Endothelial cell of umbilical vein (primary cell): ENCODE measurements around the gene CEP55. TPM values are rescaled to one million over a fixed set of nuclear protein-coding genes. Genes with fewer than 3 reads are reported as not detected.

Experiments used
- BruUV-seq: library from RNA; stranded (reverse); fragments of 400-500 nt; replicated peaks from 2 replicates; lab custom pipeline; 2021; lab: Mats Ljungman, UMichigan
- CTCF ChIA-PET: fragments of 300-600, 350-600 bp; sonication (Branson Sonifier 250); formaldehyde crosslinking; loops from one replicate; lab custom pipeline; 2021; ENCODE audit warnings: antibody characterized with exemption, inconsistent platforms; lab: Charles Lee
- POLR2A ChIA-PET: fragments of 300-600, 350-600 bp; sonication (Branson Sonifier 250); formaldehyde crosslinking; loops from one replicate; lab custom pipeline; 2021; ENCODE audit warnings: antibody characterized with exemption, inconsistent platforms; lab: Charles Lee
- DNase-seq: peaks from one replicate; pipeline ENCODE4 v3.0.0-alpha.2; 2011; ENCODE audit warnings: low read depth, low spot score
- FAIRE-seq: peaks from 2 replicates; lab custom pipeline; 2011; peaks lifted over from hg19 to GRCh38; lab: Jason Lieb, UNC
- H2AFZ ChIP-seq: 2 replicates; pipeline ENCODE4 v1.6.0; 2012; ENCODE audit warnings: low read depth, low read length, control low read depth, inconsistent platforms
- H3K27ac ChIP-seq: 2 replicates; pipeline ENCODE4 v1.5.1; 2011; ENCODE audit warnings: low read depth, mild to moderate bottlenecking, control low read depth, low read length, moderate library complexity; ENCODE audit not compliant: insufficient read depth
- H3K27me3 ChIP-seq, 2 experiments: 2 replicates each; pipeline versions ENCODE4 v1.6.0 to v1.6.1; 2011; ENCODE audit warnings: low read length in 2 of 2, mixed read lengths in 1 of 2; ENCODE audit not compliant: control insufficient read depth in 2 of 2, insufficient read depth in 2 of 2
- H3K36me3 ChIP-seq, 2 experiments: 2 replicates in 1 of 2; 3 replicates in 1 of 2; pipeline ENCODE4 v1.5.1; 2011; ENCODE audit warnings: low read length in 2 of 2, mild to moderate bottlenecking in 1 of 2, moderate library complexity in 1 of 2; ENCODE audit not compliant: control insufficient read depth in 2 of 2, insufficient read depth in 2 of 2; ENCODE audit errors: extremely low read depth in 1 of 2
- H3K4me1 ChIP-seq: 3 replicates; pipeline ENCODE4 v1.5.1; 2011; ENCODE audit warnings: mild to moderate bottlenecking, low read length; ENCODE audit not compliant: control insufficient read depth, insufficient read depth; ENCODE audit errors: extremely low read depth
- H3K4me2 ChIP-seq: 2 replicates; pipeline ENCODE4 v1.6.1; 2011; ENCODE audit warnings: low read length, control low read depth, mixed read lengths; ENCODE audit not compliant: insufficient read depth
- H3K4me3 ChIP-seq, 3 experiments: fragments of 200-600 bp in 1 of 3; sonication (generic), shearing (Covaris generic) in 1 of 3; replicated peaks in 1 of 3; 2 replicates each; pipeline ENCODE4 v1.5.1; 2011 to 2016; ENCODE audit warnings: control low read depth in 3 of 3, low read length in 3 of 3, mild to moderate bottlenecking in 2 of 3, inconsistent platforms in 1 of 3, low read depth in 1 of 3, moderate library complexity in 1 of 3; ENCODE audit not compliant: insufficient read depth in 1 of 3
- H3K79me2 ChIP-seq: 2 replicates; pipeline ENCODE4 v1.6.0; 2012; ENCODE audit warnings: low read length, inconsistent platforms; ENCODE audit not compliant: control insufficient read depth, insufficient read depth
- H3K9ac ChIP-seq: replicated peaks from 2 replicates; pipeline ENCODE3; 2011; ENCODE audit warnings: low read length, control low read depth; ENCODE audit not compliant: insufficient read depth; ENCODE audit errors: extremely low read depth
- H3K9me1 ChIP-seq: replicated peaks from 3 replicates; pipeline ENCODE4 v1.6.0; 2011; ENCODE audit warnings: mild to moderate bottlenecking, low read length; ENCODE audit not compliant: control insufficient read depth, insufficient read depth; ENCODE audit errors: extremely low read depth
- H3K9me3 ChIP-seq: replicated peaks from 2 replicates; pipeline ENCODE4 v1.5.1; 2012; ENCODE audit warnings: low read length, inconsistent platforms; ENCODE audit not compliant: control insufficient read depth, insufficient read depth
- H4K20me1 ChIP-seq: replicated peaks from 2 replicates; pipeline ENCODE3; 2011; ENCODE audit warnings: mild to moderate bottlenecking, low read length; ENCODE audit not compliant: control insufficient read depth, insufficient read depth; ENCODE audit errors: extremely low read depth
- EZH2 ChIP-seq: IDR thresholded peaks from 2 replicates; pipeline ENCODE4 v1.6.1; 2012; ENCODE audit warnings: borderline replicate concordance, low read depth, mild to moderate bottlenecking, moderate library complexity, low read length, inconsistent platforms; ENCODE audit not compliant: severe bottlenecking
- FOS ChIP-seq: IDR thresholded peaks from 2 replicates; pipeline ENCODE4 v1.6.1; 2011; ENCODE audit warnings: mild to moderate bottlenecking, low read length, moderate library complexity, borderline replicate concordance; ENCODE audit not compliant: insufficient read depth
- GATA2 ChIP-seq: IDR thresholded peaks from 2 replicates; pipeline ENCODE4 v1.7.0; 2011; ENCODE audit warnings: low read depth, mild to moderate bottlenecking, moderate library complexity, mixed read lengths, low read length; ENCODE audit not compliant: insufficient read length, insufficient read depth
- JUN ChIP-seq: IDR thresholded peaks from 2 replicates; pipeline ENCODE4 v1.6.1; 2011; ENCODE audit warnings: borderline replicate concordance, low read depth; ENCODE audit not compliant: insufficient read length, insufficient read depth
- MYC ChIP-seq: IDR thresholded peaks from one replicate; pipeline ENCODE4 v1.6.1; 2011; ENCODE audit warnings: mild to moderate bottlenecking, low read depth, low read length
- POLR2A ChIP-seq: IDR thresholded peaks from 2 replicates; pipeline ENCODE4 v1.6.1; 2012; ENCODE audit warnings: low read depth, mild to moderate bottlenecking, control low read depth, low read length
- POLR2AphosphoS5 ChIP-seq: IDR thresholded peaks from 2 replicates; pipeline ENCODE4 v1.6.1; 2012; ENCODE audit warnings: low read depth, mild to moderate bottlenecking, control low read depth, low read length, moderate library complexity; ENCODE audit not compliant: insufficient read depth
- dilution Hi-C: fragments of 300-500 bp; cut with MboI; formaldehyde crosslinking; loops from one replicate; pipeline ENCODE4 v1.15.0; 2019; ENCODE audit warnings: low sequenced_read_pairs; ENCODE audit not compliant: extremely low pct_ligation_motif_present
- intact Hi-C: fragments of 100-400 bp; cut with micrococcal nuclease; formaldehyde crosslinking; loops from one replicate; pipeline ENCODE4 v1.10.0; 2022
- polyA plus RNA-seq, 4 experiments: library from polyadenylated mRNA; depleted of rRNA in 3 of 4; stranded (reverse) in 3 of 4; unstranded in 1 of 4; fragments of >200 nt; gene quantifications; 2 replicates each; pipeline versions ENCODE4 v1.2.1 to v1.2.3, GENCODE V29; 2011 to 2012; ENCODE audit warnings: missing spikeins in 1 of 4
- total RNA-seq: library from RNA; stranded (reverse); gene quantifications from 2 replicates; pipeline ENCODE4 v1.2.3, GENCODE V29; 2021
- TF ChIP-seq, protein P1 (sequence below): IDR thresholded peaks from 2 replicates; pipeline ENCODE4 v1.6.1; 2011; ENCODE audit not compliant: insufficient read depth, insufficient read length
- TF ChIP-seq, protein P2 (sequence below), 2 donors: IDR thresholded peaks; 1 replicate in 1 of 2; 2 replicates in 1 of 2; pipeline ENCODE4 v1.5.1; 2011; ENCODE audit warnings: low read length in 2 of 2, mild to moderate bottlenecking in 2 of 2, moderate library complexity in 2 of 2, control low read depth in 1 of 2, inconsistent platforms in 1 of 2, low read depth in 1 of 2; ENCODE audit not compliant: insufficient read depth in 1 of 2; ENCODE audit errors: extremely low read depth in 1 of 2

The CEP55 gene
- total and polyA plus RNA-seq, 2 donors (not counting 3 experiments of a cell fraction or from before 2014, with no cell fraction given): 17.4 to 63.0 TPM

DNA sequence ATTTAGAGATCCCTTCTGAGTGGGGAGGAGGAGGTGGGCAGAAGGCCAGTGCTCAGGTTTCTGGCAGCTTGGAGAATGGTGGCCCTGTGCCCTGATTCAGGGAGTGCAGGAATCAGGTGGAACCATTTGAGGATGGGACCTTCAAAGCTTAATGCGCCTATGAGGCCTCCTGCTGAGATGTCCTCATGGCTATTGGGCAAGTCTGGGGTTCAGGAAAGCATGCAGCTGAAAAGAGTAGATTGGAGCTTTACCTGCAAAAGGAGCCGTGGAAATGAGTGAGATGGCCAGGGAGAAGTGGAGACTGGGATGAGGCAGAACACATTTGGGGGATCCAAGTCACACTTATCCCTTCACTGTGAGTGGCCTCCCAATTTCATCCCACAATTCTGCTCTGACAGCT, 76.2 kb downstream of the CEP55 start:
- Histone ChIP-seq H3K4me1 (peaks cover 3% of the 10 kb centered on the region), H3K79me2 (no peaks in the 10 kb centered on the region), H2AFZ (no peak overlapping the region), H3K9me3 (no peaks in the 10 kb centered on the region), H3K36me3 (no peaks in the 10 kb centered on the region), H3K27ac (no peak overlapping the region), H3K4me3 (no peak overlapping the region), H3K9me1 (no peaks in the 10 kb centered on the region), H3K9ac (no peak overlapping the region), H3K27me3 (peaks cover 36% of the 10 kb centered on the region in 2 experiments), H4K20me1 (no peaks in the 10 kb centered on the region), H3K4me2 (no peak overlapping the region)
- BruUV-seq: no TSS peak
- no peak for FAIRE-seq
- ChIA-PET CTCF (interaction anchor here (1.3 kb wide), 1 partner anchor 9 kb away, joined by 3 read pairs; no protein-coding TSS in a partner anchor), POLR2A (no interaction called here)
- no peak for DNase-seq
- no peak for TF ChIP-seq POLR2A
- no peak for TF ChIP-seq JUN
- no peak for TF ChIP-seq EZH2
- TF ChIP-seq, protein P1, sequence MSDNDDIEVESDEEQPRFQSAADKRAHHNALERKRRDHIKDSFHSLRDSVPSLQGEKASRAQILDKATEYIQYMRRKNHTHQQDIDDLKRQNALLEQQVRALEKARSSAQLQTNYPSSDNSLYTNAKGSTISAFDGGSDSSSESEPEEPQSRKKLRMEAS: no peak
- no peak for TF ChIP-seq POLR2AphosphoS5
- no peak for TF ChIP-seq GATA2
- TF ChIP-seq MYC: no peak
- no peak for TF ChIP-seq FOS
- TF ChIP-seq, protein P2, sequence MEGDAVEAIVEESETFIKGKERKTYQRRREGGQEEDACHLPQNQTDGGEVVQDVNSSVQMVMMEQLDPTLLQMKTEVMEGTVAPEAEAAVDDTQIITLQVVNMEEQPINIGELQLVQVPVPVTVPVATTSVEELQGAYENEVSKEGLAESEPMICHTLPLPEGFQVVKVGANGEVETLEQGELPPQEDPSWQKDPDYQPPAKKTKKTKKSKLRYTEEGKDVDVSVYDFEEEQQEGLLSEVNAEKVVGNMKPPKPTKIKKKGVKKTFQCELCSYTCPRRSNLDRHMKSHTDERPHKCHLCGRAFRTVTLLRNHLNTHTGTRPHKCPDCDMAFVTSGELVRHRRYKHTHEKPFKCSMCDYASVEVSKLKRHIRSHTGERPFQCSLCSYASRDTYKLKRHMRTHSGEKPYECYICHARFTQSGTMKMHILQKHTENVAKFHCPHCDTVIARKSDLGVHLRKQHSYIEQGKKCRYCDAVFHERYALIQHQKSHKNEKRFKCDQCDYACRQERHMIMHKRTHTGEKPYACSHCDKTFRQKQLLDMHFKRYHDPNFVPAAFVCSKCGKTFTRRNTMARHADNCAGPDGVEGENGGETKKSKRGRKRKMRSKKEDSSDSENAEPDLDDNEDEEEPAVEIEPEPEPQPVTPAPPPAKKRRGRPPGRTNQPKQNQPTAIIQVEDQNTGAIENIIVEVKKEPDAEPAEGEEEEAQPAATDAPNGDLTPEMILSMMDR (IDR thresholded peaks at IDR 0.05; ENCODE audit: extremely low read depth in 1 of 2, insufficient read depth in 1 of 2, low read depth in 1 of 2, low read length in 2 of 2): no peak
- dilution Hi-C loops: no loop called here
- intact Hi-C loops: no loop called here
